Subcutaneous adipose tissue (tissue), 4 donors: Measurements from ENCODE around the gene CPXM2. TPM values are rescaled to one million over a fixed set of nuclear protein-coding genes. Genes with fewer than 3 reads are reported as not detected.

Experiments
- CTCF ChIP-seq: fragments of 450-650 bp; IDR thresholded peaks from one replicate; pipeline ENCODE4 v1.5.1; 2016; ENCODE audit warnings: low read depth, mild to moderate bottlenecking, control low read depth, antibody characterized with exemption, moderate library complexity
- total RNA-seq, 4 donors: library from RNA; depleted of rRNA; stranded (reverse); fragments of >200 nt; gene quantifications; one replicate each; pipeline ENCODE4 v1.1.0, GENCODE V29; 2016

The CPXM2 gene
- total RNA-seq, 4 donors from 2014 or later, result 4.4 to 11.7 (median 6.7) TPM

GRCh38 chr10:123929791-123930190 lies 38.2 kb upstream of the CPXM2 start:
- no peak for TF ChIP-seq CTCF

GRCh38 chr10:123928427-123928826 lies 36.8 kb upstream of the CPXM2 start:
- no peak for TF ChIP-seq CTCF

- no peak for TF ChIP-seq CTCF
Measured at GRCh38 chr10:123926401-123927264, 35.0 kb upstream of the CPXM2 start.

GRCh38 chr10:123922126-123922525 lies 30.5 kb upstream of the CPXM2 start:
- TF ChIP-seq CTCF, result no peak

GRCh38 chr10:123916775-123917174 lies 25.2 kb upstream of the CPXM2 start:
- TF ChIP-seq CTCF, result no peak

GRCh38 chr10:123913688-123914268 lies 22.2 kb upstream of the CPXM2 start:
- no peak for TF ChIP-seq CTCF

- no peak for TF ChIP-seq CTCF
Measured at GRCh38 chr10:123912871-123913270, 21.3 kb upstream of the CPXM2 start.
